SK-N-SH (cell line): ENCODE results near the gene VPS13A.

ENCODE experiments used
- CTCF ChIP-seq: fragments of 200-600 bp; sonication (generic); IDR thresholded peaks from 2 replicates; pipeline ENCODE4 v1.6.1; 2017; ENCODE audit warnings: antibody characterized with exemption, mild to moderate bottlenecking, moderate library complexity
- EP300 ChIP-seq, 2 experiments: IDR thresholded peaks; 2 replicates each; pipeline versions ENCODE4 v1.4.0 to v1.6.1; 2012; ENCODE audit warnings: borderline replicate concordance in 1 of 2, low read depth in 1 of 2, low read length in 1 of 2
- EZH2phosphoT487 ChIP-seq: fragments of 200-600 bp; sonication (generic); IDR thresholded peaks from 2 replicates; pipeline ENCODE4 v1.6.1; 2017; ENCODE audit warnings: low read depth, mixed run types, mild to moderate bottlenecking, antibody characterized with exemption, moderate library complexity, borderline replicate concordance
- FOXM1 ChIP-seq: IDR thresholded peaks from 2 replicates; pipeline ENCODE4 v1.4.0; 2012; ENCODE audit warnings: low read depth, mild to moderate bottlenecking
- JUND ChIP-seq: IDR thresholded peaks from 2 replicates; pipeline ENCODE4 v1.4.0; 2012
- MAX ChIP-seq: IDR thresholded peaks from 2 replicates; pipeline ENCODE4 v1.4.0; 2012; ENCODE audit warnings: low read depth
- MXI1 ChIP-seq: IDR thresholded peaks from 2 replicates; pipeline ENCODE4 v1.6.1; 2012; ENCODE audit warnings: mild to moderate bottlenecking, low read depth, low read length, improper control_type of control experiment
- POLR2AphosphoS5 ChIP-seq: IDR thresholded peaks from 2 replicates; pipeline ENCODE4 v1.6.1; 2012; ENCODE audit warnings: low read depth, low read length
- RAD21 ChIP-seq: IDR thresholded peaks from 2 replicates; pipeline ENCODE4 v1.6.1; 2012; ENCODE audit warnings: mild to moderate bottlenecking, low read length
- RFX5 ChIP-seq: IDR thresholded peaks from 2 replicates; pipeline ENCODE4 v1.6.1; 2012; ENCODE audit warnings: mild to moderate bottlenecking, improper control_type of control experiment, low read length
- SMC3 ChIP-seq: IDR thresholded peaks from 2 replicates; pipeline ENCODE4 v1.6.1; 2012; ENCODE audit warnings: low read depth, low read length, improper control_type of control experiment
- TEAD4 ChIP-seq: IDR thresholded peaks from 2 replicates; pipeline ENCODE4 v1.4.0; 2012; ENCODE audit warnings: mild to moderate bottlenecking, borderline replicate concordance; ENCODE audit not compliant: insufficient read depth

- no peak for TF ChIP-seq RAD21
- TF ChIP-seq CTCF: no peak
- no peak for TF ChIP-seq EZH2phosphoT487
- TF ChIP-seq MAX: no peak
- TF ChIP-seq JUND: no peak
- no peak for TF ChIP-seq POLR2AphosphoS5
- TF ChIP-seq TEAD4: no peak
- no peak for TF ChIP-seq RFX5
- no peak for TF ChIP-seq SMC3
- TF ChIP-seq MXI1: no peak
- no peak for TF ChIP-seq EP300 (IDR thresholded peaks at IDR 0.05; ENCODE audit: borderline replicate concordance in 1 of 2, low read depth in 1 of 2, low read length in 1 of 2)
- no peak for TF ChIP-seq FOXM1
Observed at GRCh38 chr9:77391834-77392233, 214.5 kb downstream of the VPS13A start.
